Right lobe of liver (tissue), 6 donors: ENCODE results near the gene ALDH4A1. TPM values are rescaled to one million over a fixed set of nuclear protein-coding genes. Genes with fewer than 3 reads are reported as not detected.

Source experiments
- ATAC-seq, 4 donors: fragments of 200-7000 bp; cut with Tn5 transposase; one replicate each; pipeline ENCODE4 v1.9.1; 2020; ENCODE audit warnings: mild to moderate bottlenecking in 4 of 4, moderate library complexity in 4 of 4
- DNase-seq, 3 donors: peaks; one replicate each; pipeline ENCODE4 v3.0.0-alpha.2; 2020
- H3K27ac ChIP-seq, 3 donors: fragments of 200-600 bp; one replicate each; pipeline ENCODE4 v1.8.0; 2022
- H3K27me3 ChIP-seq, 2 donors: fragments of 200-600 bp; one replicate each; pipeline ENCODE4 v1.8.0; 2022
- H3K36me3 ChIP-seq, 4 donors: fragments of 200-600 bp; sonication (generic) in 1 of 4; one replicate each; pipeline versions ENCODE4 v1.5.1 to v1.8.0; 2017 to 2022; ENCODE audit warnings: control low read depth in 1 of 4
- H3K4me1 ChIP-seq, 4 donors: fragments of 200-600 bp; sonication (generic) in 1 of 4; one replicate each; pipeline versions ENCODE4 v1.5.1 to v1.8.0; 2017 to 2022; ENCODE audit warnings: control low read depth in 1 of 4
- H3K4me3 ChIP-seq, 3 donors: fragments of 200-600 bp; one replicate each; pipeline ENCODE4 v1.8.0; 2022
- H3K9me3 ChIP-seq, 4 donors: fragments of 200-600 bp; sonication (generic) in 1 of 4; one replicate each; pipeline versions ENCODE4 v1.5.1 to v1.8.0; 2017 to 2022; ENCODE audit warnings: control low read depth in 1 of 4
- CTCF ChIP-seq, 4 donors: fragments of 200-600 bp in 3 of 4; fragments of 450-650 bp in 1 of 4; IDR thresholded peaks; one replicate each; pipeline versions ENCODE4 v1.5.1 to v1.8.0; 2016 to 2022; ENCODE audit warnings: antibody characterized with exemption in 4 of 4, mild to moderate bottlenecking in 2 of 4
- POLR2A ChIP-seq: fragments of 450-650 bp; IDR thresholded peaks from one replicate; pipeline ENCODE4 v1.6.1; 2017; ENCODE audit warnings: antibody characterized with exemption, mild to moderate bottlenecking
- WGBS: methylation state at CpG from one replicate; pipeline ENCODE4 v1.1.6; 2018; ENCODE audit warnings: low coverage, low lambda C conversion rate; ENCODE audit not compliant: insufficient coverage; ENCODE audit errors: missing lambda C conversion rate; 5-methylcytosine and 5-hydroxymethylcytosine counted together
- intact Hi-C, 2 donors: fragments of 100-400 bp; cut with DNase I; formaldehyde crosslinking; loops; one replicate each; pipeline versions ENCODE4 v1.11.2 to v1.14.1; 2022
- total RNA-seq, 6 experiments: library from RNA; depleted of rRNA in 2 of 6; stranded (reverse); fragments of >200 nt in 2 of 6; fragmentation: NEBNext Ultra II Directional in 3 of 6; extraction: Animal tissue kit (Norgen Biotek cat#: 25700) in 3 of 6; gene quantifications; one replicate each; pipeline versions ENCODE4 v1.1.0 to v1.2.4, GENCODE V29; 2016 to 2023
- donor health status: DM: no; HTN: yes; CAD: no.
- donor health status: DM: no; HTN: no; CAD: no.
- donor health status: DM: no; HTN: no; CAD: no.
- donor health status: DM: no; HTN: yes; CAD: no.
- donor health status: DM: no; HTN: yes; CAD: no.

ALDH4A1 gene
- total RNA-seq, 6 experiments from 2014 or later, result 218 to 364 (median 265) TPM

- no peak overlapping the region for H3K4me3 ChIP-seq
- WGBS, result 44% methylated on average over 4 of the region's 6 CpGs
- H3K27ac ChIP-seq, result no peak overlapping the region
- peak in 1 of 3 donors; percentile 1 for DNase-seq
- H3K27me3 ChIP-seq, result no peaks in the 10 kb centered on the region
- no peak for ATAC-seq
- no peaks in the 10 kb centered on the region for H3K4me1 ChIP-seq
- H3K9me3 ChIP-seq, result no peaks in the 10 kb centered on the region
- TF ChIP-seq POLR2A (no peak), CTCF (IDR thresholded peaks at IDR 0.05) (no peak)
- H3K36me3 ChIP-seq, result no peaks in the 10 kb centered on the region
- intact Hi-C loops, result no loop called here
Observed at GRCh38 chr1:18866314-18866713, 36.0 kb downstream of the ALDH4A1 start.

GRCh38 chr1:18865176-18865575 lies 37.2 kb downstream of the ALDH4A1 start:
- TF ChIP-seq POLR2A (no peak), CTCF (IDR thresholded peaks at IDR 0.05) (no peak)
- Histone ChIP-seq H3K4me3 (no peak overlapping the region), H3K27me3 (no peaks in the 10 kb centered on the region), H3K27ac (no peak overlapping the region), H3K9me3 (no peaks in the 10 kb centered on the region), H3K4me1 (no peaks in the 10 kb centered on the region), H3K36me3 (no peaks in the 10 kb centered on the region)
- DNase-seq, result peak in 1 of 3 donors; percentile 36
- intact Hi-C loops, result no loop called here
- no peak for ATAC-seq
- WGBS, result 55% methylated on average over 2 of the region's 9 CpGs

- ATAC-seq, result no peak
- WGBS, result 69% methylated on average over 2 of the region's 8 CpGs
Observed at GRCh38 chr1:18861590-18861989, 40.8 kb downstream of the ALDH4A1 start.

GRCh38 chr1:18861082-18861481 lies 41.3 kb downstream of the ALDH4A1 start:
- Histone ChIP-seq H3K27me3 (no peaks in the 10 kb centered on the region), H3K36me3 (no peaks in the 10 kb centered on the region), H3K9me3 (no peaks in the 10 kb centered on the region), H3K4me3 (no peak overlapping the region), H3K27ac (no peak overlapping the region), H3K4me1 (no peaks in the 10 kb centered on the region)
- no peak for ATAC-seq
- WGBS, result 74% methylated on average over 9 of the region's 9 CpGs
- intact Hi-C loops, result no loop called here
- no peak for TF ChIP-seq CTCF (IDR thresholded peaks at IDR 0.05)
- no peak for TF ChIP-seq POLR2A
- DNase-seq, result peak in 1 of 3 donors; percentile 30

More at GRCh38 chr1:18861590-18861989, 40.8 kb downstream of the ALDH4A1 start:
- no peak overlapping the region for H3K4me3 ChIP-seq
- intact Hi-C loops, result no loop called here
- H3K27me3 ChIP-seq, result no peaks in the 10 kb centered on the region
- peak in 1 of 3 donors; percentile 22 for DNase-seq
- H3K36me3 ChIP-seq, result no peaks in the 10 kb centered on the region
- TF ChIP-seq CTCF (IDR thresholded peaks at IDR 0.05) (no peak), POLR2A (no peak)
- no peak overlapping the region for H3K27ac ChIP-seq
- H3K9me3 ChIP-seq, result no peaks in the 10 kb centered on the region
- H3K4me1 ChIP-seq, result no peaks in the 10 kb centered on the region

- WGBS, result 80% methylated on average over 1 of the region's 4 CpGs
- TF ChIP-seq CTCF (IDR thresholded peaks at IDR 0.05) (no peak), POLR2A (no peak)
Observed at GRCh38 chr1:18859560-18859959, 42.8 kb downstream of the ALDH4A1 start, which contains the start of gene TAS1R2. Gene TAS1R2, minus strand, starts transcription at chr1:18859660. Its CDS starts 0 bp downstream, at chr1:18859660.

More at GRCh38 chr1:18859560-18859959, 42.8 kb downstream of the ALDH4A1 start, which contains the start of gene TAS1R2:
- Histone ChIP-seq H3K9me3 (no peaks in the 10 kb centered on the region), H3K27ac (no peak within 1 kb of the TSS), H3K36me3 (no peaks in the 10 kb centered on the region), H3K27me3 (no peaks in the 10 kb centered on the region), H3K4me3 (no peak within 1 kb of the TSS), H3K4me1 (no peaks in the 10 kb centered on the region)
- DNase-seq (no peak), ATAC-seq (no peak)
- intact Hi-C loops, result no loop called here
